Aorta (tissue), 5 donors: ENCODE data around the gene MICAL2. TPM values are rescaled to one million over a fixed set of nuclear protein-coding genes. Genes with fewer than 3 reads are reported as not detected.

Source experiments
- ATAC-seq: fragments of 200-7000 bp; cut with Tn5 transposase; one replicate; pipeline ENCODE4 v1.9.1; 2022; ENCODE audit warnings: moderate library complexity; ENCODE audit not compliant: low FRiP score
- DNase-seq, 2 donors: peaks; one replicate each; pipeline ENCODE4 v3.0.0-alpha.2; 2020
- H3K27ac ChIP-seq, 2 donors: one replicate each; pipeline ENCODE4 v1.5.1; 2013; ENCODE audit warnings: low read length in 2 of 2, mild to moderate bottlenecking in 2 of 2, moderate library complexity in 2 of 2, control low read depth in 1 of 2, inconsistent platforms in 1 of 2, low read depth in 1 of 2
- H3K27me3 ChIP-seq, 2 donors: one replicate each; pipeline ENCODE4 v1.6.1; 2013; ENCODE audit warnings: control low read depth in 1 of 2, low read length in 1 of 2, mild to moderate bottlenecking in 1 of 2, moderate library complexity in 1 of 2; ENCODE audit not compliant: insufficient read depth in 2 of 2, control insufficient read depth in 1 of 2
- H3K36me3 ChIP-seq, 2 donors: one replicate each; pipeline ENCODE4 v1.6.1; 2013; ENCODE audit warnings: control low read depth in 1 of 2, low read length in 1 of 2, mild to moderate bottlenecking in 1 of 2; ENCODE audit not compliant: insufficient read depth in 2 of 2, control insufficient read depth in 1 of 2
- H3K4me1 ChIP-seq, 2 donors: one replicate each; pipeline ENCODE4 v1.6.1; 2013; ENCODE audit warnings: low read length in 2 of 2, control low read depth in 1 of 2, mild to moderate bottlenecking in 1 of 2, moderate library complexity in 1 of 2; ENCODE audit not compliant: insufficient read depth in 2 of 2, control insufficient read depth in 1 of 2
- H3K4me3 ChIP-seq, 2 donors: one replicate each; pipeline ENCODE4 v1.5.1; 2013; ENCODE audit warnings: low read length in 2 of 2, control low read depth in 1 of 2, mild to moderate bottlenecking in 1 of 2
- H3K9me3 ChIP-seq: one replicate; pipeline ENCODE4 v1.6.1; 2013; ENCODE audit warnings: mild to moderate bottlenecking, low read length; ENCODE audit not compliant: control insufficient read depth
- WGBS, 2 donors: extraction: QIAGEN DNeasy Blood & Tissue Kit; methylation state at CpG; one replicate each; pipeline ENCODE4 v1.1.7; 2013; 5-methylcytosine and 5-hydroxymethylcytosine counted together
- intact Hi-C, 2 donors: fragments of 100-400 bp; cut with DNase I; formaldehyde crosslinking; loops; one replicate each; pipeline versions ENCODE4 v1.14.2 to v1.15.0; 2022
- polyA plus RNA-seq, 2 donors: library from polyadenylated mRNA; stranded (reverse); fragments of 200-250 nt; gene quantifications; one replicate each; pipeline ENCODE4 v1.2.3, GENCODE V29; 2013
- total RNA-seq, 2 donors: library from RNA; stranded (reverse); fragmentation: NEBNext Ultra II Directional; extraction: Animal tissue kit (Norgen Biotek cat#: 25700); gene quantifications; one replicate each; pipeline ENCODE4 v1.2.1, GENCODE V29; 2021
- donor health status: healthy with polysubstance abuse.
- donor health status: Bipolar disorder and iron deficiency.
- donor health status: DM: no; HTN: no; CAD: no.
- donor health status: DM: no; HTN: no; CAD: no.
- donor health status: DM: yes; HTN: yes; CAD: no.

Gene MICAL2
- total and polyA plus RNA-seq, 4 donors = 87.7 to 605 (median 280) TPM

GRCh38 chr11:12259956-12260355 is 149.6 kb downstream of the MICAL2 start:
- Histone ChIP-seq H3K4me3 (no peak overlapping the region), H3K27me3 (no peaks in the 10 kb centered on the region), H3K9me3 (no peaks in the 10 kb centered on the region), H3K27ac (peak overlapping the region in 1 of 2 donors; percentile 70), H3K36me3 (peaks cover 2 to 23% of the 10 kb centered on the region in 2 donors), H3K4me1 (no peaks in the 10 kb centered on the region)
- WGBS, 2 donors = 29 to 37% methylated on average over 7 of the region's 7 CpGs
- intact Hi-C loops = no loop called here
- DNase-seq = peak in 1 of 2 donors; percentile 40
- ATAC-seq = no peak

GRCh38 chr11:12260731-12261521 is 150.5 kb downstream of the MICAL2 start:
- Histone ChIP-seq H3K9me3 (no peaks in the 10 kb centered on the region), H3K4me3 (no peak overlapping the region), H3K4me1 (no peaks in the 10 kb centered on the region), H3K27ac (peak overlapping the region in 1 of 2 donors; percentile 72), H3K27me3 (no peaks in the 10 kb centered on the region), H3K36me3 (peaks cover 2 to 23% of the 10 kb centered on the region in 2 donors)
- intact Hi-C loops = no loop called here
- WGBS, 2 donors = 80 to 83% methylated on average over 8 of the region's 8 CpGs
- ATAC-seq (no peak), DNase-seq (peak in 1 of 2 donors; percentile 42)

GRCh38 chr11:12261551-12261950 is 151.2 kb downstream of the MICAL2 start:
- Histone ChIP-seq H3K36me3 (peaks cover 2 to 23% of the 10 kb centered on the region in 2 donors), H3K27ac (peak overlapping the region in 1 of 2 donors; percentile 72), H3K4me1 (no peaks in the 10 kb centered on the region), H3K27me3 (no peaks in the 10 kb centered on the region), H3K4me3 (no peak overlapping the region), H3K9me3 (no peaks in the 10 kb centered on the region)
- intact Hi-C loops = no loop called here
- peak in 1 of 2 donors; percentile 48 for DNase-seq
- ATAC-seq = no peak
- 24 to 30% methylated on average over 5 of the region's 5 CpGs for WGBS, 2 donors

- Histone ChIP-seq H3K9me3 (no peaks in the 10 kb centered on the region), H3K4me1 (no peaks in the 10 kb centered on the region), H3K27ac (no peak overlapping the region), H3K4me3 (no peak overlapping the region), H3K36me3 (peaks cover 2 to 19% of the 10 kb centered on the region in 2 donors), H3K27me3 (no peaks in the 10 kb centered on the region)
- ATAC-seq (no peak), DNase-seq (peak in 1 of 2 donors; percentile 33)
- 68 to 71% methylated on average over 11 of the region's 11 CpGs for WGBS, 2 donors
- intact Hi-C loops = no loop called here
Measured at GRCh38 chr11:12263141-12263693, 152.8 kb downstream of the MICAL2 start.

- peak overlapping the region in 1 of 2 donors; percentile 2 for H3K27ac ChIP-seq
- peaks cover 2 to 17% of the 10 kb centered on the region in 2 donors for H3K36me3 ChIP-seq
- no peaks in the 10 kb centered on the region for H3K4me1 ChIP-seq
- ATAC-seq (no peak), DNase-seq (peak in 1 of 2 donors; percentile 34)
- intact Hi-C loops = no loop called here
- no peaks in the 10 kb centered on the region for H3K9me3 ChIP-seq
- WGBS, 2 donors = 67 to 71% methylated on average over 3 of the region's 3 CpGs
- H3K4me3 ChIP-seq = no peak overlapping the region
- H3K27me3 ChIP-seq = no peaks in the 10 kb centered on the region
Measured at GRCh38 chr11:12264361-12264760, 154.0 kb downstream of the MICAL2 start.

GRCh38 chr11:12266132-12266531 is 155.7 kb downstream of the MICAL2 start:
- 47 to 73% methylated on average over 1 of the region's 1 CpG for WGBS, 2 donors

GRCh38 chr11:12266943-12267342 is 156.6 kb downstream of the MICAL2 start:
- 87 to 91% methylated on average over 10 of the region's 10 CpGs for whole genome bisulfite sequencing, 2 donors
- H3K27ac ChIP-seq = peak overlapping the region in 1 of 2 donors; percentile 58
- H3K27me3 ChIP-seq = no peaks in the 10 kb centered on the region
- no peak overlapping the region for H3K4me3 ChIP-seq
- ATAC-seq (no peak), DNase-seq (peak in 1 of 2 donors; percentile 38)
- H3K9me3 ChIP-seq = no peaks in the 10 kb centered on the region
- no peaks in the 10 kb centered on the region for H3K4me1 ChIP-seq
- H3K36me3 ChIP-seq = peaks cover 2 to 7% of the 10 kb centered on the region in 2 donors
- intact Hi-C loops = no loop called here

More at GRCh38 chr11:12266132-12266531, 155.7 kb downstream of the MICAL2 start:
- DNase-seq (no peak), ATAC-seq (no peak)
- Histone ChIP-seq H3K9me3 (no peaks in the 10 kb centered on the region), H3K36me3 (peaks cover 2 to 10% of the 10 kb centered on the region in 2 donors), H3K27ac (peak overlapping the region in 1 of 2 donors; percentile 48), H3K4me1 (no peaks in the 10 kb centered on the region), H3K4me3 (no peak overlapping the region), H3K27me3 (no peaks in the 10 kb centered on the region)
- intact Hi-C loops = no loop called here

GRCh38 chr11:12267921-12268320 is 157.5 kb downstream of the MICAL2 start:
- H3K27me3 ChIP-seq = no peaks in the 10 kb centered on the region
- ATAC-seq (no peak), DNase-seq (peak in 1 of 2 donors; percentile 42)
- no peaks in the 10 kb centered on the region for H3K9me3 ChIP-seq
- intact Hi-C loops = no loop called here
- H3K36me3 ChIP-seq = peaks cover 2 to 3% of the 10 kb centered on the region in 2 donors
- no peaks in the 10 kb centered on the region for H3K4me1 ChIP-seq
- peak overlapping the region; percentile 35 to 49 for H3K27ac ChIP-seq
- H3K4me3 ChIP-seq = no peak overlapping the region
- 55 to 58% methylated on average over 2 of the region's 2 CpGs for WGBS, 2 donors

- peak overlapping the region in 1 of 2 donors; percentile 76 for H3K27ac ChIP-seq
- ATAC-seq (peak; percentile 70), DNase-seq (peak; percentile 52 to 84)
- H3K27me3 ChIP-seq = no peaks in the 10 kb centered on the region
- H3K4me3 ChIP-seq = no peak overlapping the region
- peaks cover 0 to 2% of the 10 kb centered on the region in 2 donors for H3K36me3 ChIP-seq
- H3K4me1 ChIP-seq = no peaks in the 10 kb centered on the region
- 0 to 4% methylated on average over 3 of the region's 3 CpGs for WGBS, 2 donors
- no peaks in the 10 kb centered on the region for H3K9me3 ChIP-seq
- intact Hi-C loops = no loop called here
Measured at GRCh38 chr11:12269104-12269441, 158.7 kb downstream of the MICAL2 start.
